ENCODE data around the gene ANKFN1. TPM values are rescaled to one million over a fixed set of nuclear protein-coding genes. Genes with fewer than 3 reads are reported as not detected.

Gene ANKFN1
- total and polyA plus RNA-seq, 11 donors = not detected

DNA sequence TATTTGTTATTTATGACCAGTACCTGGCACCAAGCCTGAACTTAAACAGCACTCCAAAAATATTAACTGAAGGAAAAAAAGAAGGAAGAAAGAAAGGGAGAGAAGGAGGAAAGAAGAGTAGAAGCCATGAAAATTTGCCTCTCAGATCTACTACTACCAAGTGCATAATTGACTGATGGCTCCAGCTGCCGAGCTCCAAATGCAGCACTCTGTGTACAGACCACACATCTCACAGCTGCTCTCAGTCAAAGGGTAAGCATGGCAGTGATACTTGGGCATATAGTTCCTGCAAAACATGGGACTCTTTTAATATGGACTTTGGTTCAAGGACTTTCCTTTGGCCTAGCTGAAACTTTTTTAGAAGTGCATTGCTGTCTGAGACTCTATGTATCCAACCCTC lies 396.2 kb downstream of the ANKFN1 start:
- ATAC-seq (no peak), DNase-seq (no peak)
- no peak for TF ChIP-seq POLR2A (IDR thresholded peaks at IDR 0.05)
- TF ChIP-seq, protein P1, sequence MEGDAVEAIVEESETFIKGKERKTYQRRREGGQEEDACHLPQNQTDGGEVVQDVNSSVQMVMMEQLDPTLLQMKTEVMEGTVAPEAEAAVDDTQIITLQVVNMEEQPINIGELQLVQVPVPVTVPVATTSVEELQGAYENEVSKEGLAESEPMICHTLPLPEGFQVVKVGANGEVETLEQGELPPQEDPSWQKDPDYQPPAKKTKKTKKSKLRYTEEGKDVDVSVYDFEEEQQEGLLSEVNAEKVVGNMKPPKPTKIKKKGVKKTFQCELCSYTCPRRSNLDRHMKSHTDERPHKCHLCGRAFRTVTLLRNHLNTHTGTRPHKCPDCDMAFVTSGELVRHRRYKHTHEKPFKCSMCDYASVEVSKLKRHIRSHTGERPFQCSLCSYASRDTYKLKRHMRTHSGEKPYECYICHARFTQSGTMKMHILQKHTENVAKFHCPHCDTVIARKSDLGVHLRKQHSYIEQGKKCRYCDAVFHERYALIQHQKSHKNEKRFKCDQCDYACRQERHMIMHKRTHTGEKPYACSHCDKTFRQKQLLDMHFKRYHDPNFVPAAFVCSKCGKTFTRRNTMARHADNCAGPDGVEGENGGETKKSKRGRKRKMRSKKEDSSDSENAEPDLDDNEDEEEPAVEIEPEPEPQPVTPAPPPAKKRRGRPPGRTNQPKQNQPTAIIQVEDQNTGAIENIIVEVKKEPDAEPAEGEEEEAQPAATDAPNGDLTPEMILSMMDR (IDR thresholded peaks at IDR 0.05) = no peak
- no peak overlapping the region for H3K4me3 ChIP-seq
- H3K27me3 ChIP-seq = peaks cover 0 to 5% (median 0%) of the 10 kb centered on the region in 9 donors
- WGBS, 4 donors = 77 to 88% (median 83%) methylated on average over 1 of the region's 1 CpG
- no peaks in the 10 kb centered on the region for H3K36me3 ChIP-seq
- no peak overlapping the region for H3K27ac ChIP-seq
- intact Hi-C loops (cut with DNase I) = no loop called here
- H3K9me3 ChIP-seq = peaks cover 0 to 8% (median 0%) of the 10 kb centered on the region in 12 donors
- H3K4me1 ChIP-seq = no peaks in the 10 kb centered on the region

DNA sequence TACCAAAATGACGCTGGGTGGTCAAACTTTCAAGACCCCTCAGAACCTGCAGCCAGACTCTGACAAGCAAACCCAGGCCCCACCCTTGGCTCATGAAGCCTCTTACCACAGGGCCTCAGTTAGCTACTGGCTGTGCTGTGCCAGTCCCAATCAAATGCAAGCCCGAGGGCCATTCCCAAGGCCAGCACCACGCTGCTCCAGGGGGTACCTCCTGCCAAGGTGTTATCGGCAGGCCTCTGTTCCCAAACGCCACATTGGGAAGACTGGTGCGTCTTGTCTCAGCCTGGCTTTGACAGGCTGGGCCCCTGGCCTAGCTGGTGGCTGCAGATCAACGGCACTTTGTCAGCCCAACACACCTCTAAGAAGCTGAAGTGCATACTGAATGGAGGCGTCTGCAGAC lies 404.4 kb downstream of the ANKFN1 start:
- DNase-seq (no peak), ATAC-seq (no peak)
- WGBS, 4 donors = 45 to 76% (median 62%) methylated on average over 3 to 8 of the region's 8 CpGs
- TF ChIP-seq POLR2A (IDR thresholded peaks at IDR 0.05) = no peak
- TF ChIP-seq, protein P1 (IDR thresholded peaks at IDR 0.05) = no peak
- Histone ChIP-seq H3K27me3 (peaks cover 0 to 4% (median 0%) of the 10 kb centered on the region in 9 donors), H3K4me3 (no peak overlapping the region), H3K36me3 (no peaks in the 10 kb centered on the region), H3K27ac (no peak overlapping the region), H3K9me3 (no peaks in the 10 kb centered on the region), H3K4me1 (no peaks in the 10 kb centered on the region)
- intact Hi-C loops (cut with DNase I) = no loop called here

DNA sequence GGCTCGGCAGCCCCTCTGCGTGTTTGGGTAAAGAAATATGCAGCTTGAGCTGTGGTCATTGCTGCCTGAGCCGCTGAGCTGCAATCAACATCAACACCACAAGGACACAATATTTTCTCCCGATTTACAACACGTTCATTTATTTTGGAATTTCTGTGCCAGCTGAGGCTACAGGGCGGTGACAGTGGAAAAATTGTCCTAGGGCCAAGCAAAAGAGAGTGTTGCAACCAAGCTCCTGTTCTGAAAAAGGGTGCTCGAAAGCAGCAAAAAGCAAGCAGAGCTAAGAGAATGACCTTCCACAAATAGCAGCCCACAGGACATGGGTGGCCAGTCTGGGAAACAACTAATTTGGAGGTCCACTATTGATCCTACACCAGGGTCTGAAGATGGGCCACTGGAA lies 404.8 kb downstream of the ANKFN1 start:
- Histone ChIP-seq H3K27ac (no peak overlapping the region), H3K4me1 (no peaks in the 10 kb centered on the region), H3K4me3 (no peak overlapping the region), H3K36me3 (no peaks in the 10 kb centered on the region), H3K27me3 (peaks cover 0 to 4% (median 0%) of the 10 kb centered on the region in 9 donors), H3K9me3 (no peaks in the 10 kb centered on the region)
- intact Hi-C loops (cut with DNase I) = no loop called here
- WGBS, 4 donors = 67 to 72% (median 70%) methylated on average over 7 of the region's 7 CpGs
- TF ChIP-seq, protein P1 (IDR thresholded peaks at IDR 0.05) = no peak
- no peak for TF ChIP-seq POLR2A (IDR thresholded peaks at IDR 0.05)
- DNase-seq (no peak), ATAC-seq (no peak)
